SK-N-SH (cell line): ENCODE data around the gene WHRN. TPM values are rescaled to one million over a fixed set of nuclear protein-coding genes. Genes with fewer than 3 reads are reported as not detected.
A peak's percentile ranks its signal among the peaks of the same experiment; 100 is the strongest.

Experiments used
- CTCF ChIA-PET: fragments of 300-600, 350-600 bp; formaldehyde crosslinking; extraction: SDS; loops from one replicate; lab custom pipeline; 2021; lab: Yijun Ruan, JAX
- POLR2A ChIA-PET: fragments of 350-600 bp; sonication (Branson Sonifier 250); formaldehyde crosslinking; extraction: SDS; loops from one replicate; lab custom pipeline; 2020; ENCODE audit warnings: antibody characterized with exemption, inconsistent platforms; lab: Yijun Ruan, JAX
- DNase-seq: peaks from one replicate; pipeline ENCODE4 v3.0.0; 2012
- H2AFZ ChIP-seq: fragments of 200-600 bp; sonication (generic); 2 replicates; pipeline ENCODE4 v1.8.1; 2016; ENCODE audit warnings: antibody characterized with exemption, mild to moderate bottlenecking, low read depth
- H3F3A ChIP-seq: fragments of 200-600 bp; sonication (generic); replicated peaks from 2 replicates; pipeline ENCODE3; 2016; ENCODE audit warnings: antibody characterized with exemption, mild to moderate bottlenecking; ENCODE audit not compliant: insufficient read depth
- H3K27ac ChIP-seq, 2 experiments: fragments of 200-500 bp in 1 of 2; fragments of 200-600 bp in 1 of 2; sonication (Bioruptor generic) in 1 of 2; sonication (generic), shearing (Covaris generic) in 1 of 2; 2 replicates each; pipeline versions ENCODE4 v1.5.1 to v1.6.1; 2014 to 2016; ENCODE audit warnings: low read depth in 2 of 2, inconsistent platforms in 1 of 2, low read length in 1 of 2, mild to moderate bottlenecking in 1 of 2, mixed read lengths in 1 of 2
- H3K27me3 ChIP-seq: fragments of 200-600 bp; sonication (generic), shearing (Covaris generic); 2 replicates; pipeline ENCODE4 v1.6.1; 2016; ENCODE audit warnings: mixed run types; ENCODE audit not compliant: insufficient read depth
- H3K36me3 ChIP-seq, 2 experiments: fragments of 200-500 bp in 1 of 2; fragments of 200-600 bp in 1 of 2; sonication (Bioruptor generic) in 1 of 2; sonication (generic) in 1 of 2; replicated peaks in 1 of 2; 2 replicates each; pipeline versions ENCODE3 to v1.5.1; 2014 to 2016; ENCODE audit warnings: low read length in 1 of 2, mild to moderate bottlenecking in 1 of 2; ENCODE audit not compliant: insufficient read depth in 2 of 2, control insufficient read depth in 1 of 2
- H3K4me1 ChIP-seq, 2 experiments: fragments of 200-500 bp in 1 of 2; fragments of 200-600 bp in 1 of 2; sonication (Bioruptor generic) in 1 of 2; sonication (generic), shearing (Covaris generic) in 1 of 2; 2 replicates each; pipeline versions ENCODE4 v1.5.1 to v1.6.1; 2014 to 2016; ENCODE audit warnings: low read depth in 1 of 2, low read length in 1 of 2, mixed run types in 1 of 2; ENCODE audit not compliant: insufficient read depth in 2 of 2, control insufficient read depth in 1 of 2
- H3K4me2 ChIP-seq: fragments of 200-600 bp; sonication (generic), shearing (Covaris generic); 2 replicates; pipeline ENCODE4 v1.6.1; 2017; ENCODE audit warnings: mixed run types
- H3K4me3 ChIP-seq, 2 experiments: fragments of 200-500 bp in 1 of 2; fragments of 200-600 bp in 1 of 2; sonication (Bioruptor generic) in 1 of 2; sonication (generic), shearing (Covaris generic) in 1 of 2; 2 replicates each; pipeline versions ENCODE4 v1.5.1 to v1.8.1; 2014 to 2016; ENCODE audit warnings: low read depth in 2 of 2, inconsistent platforms in 1 of 2, low read length in 1 of 2, mild to moderate bottlenecking in 1 of 2, mixed read lengths in 1 of 2, moderate library complexity in 1 of 2
- H3K79me2 ChIP-seq: fragments of 200-600 bp; sonication (generic); 2 replicates; pipeline ENCODE4 v1.8.1; 2017; ENCODE audit warnings: mild to moderate bottlenecking; ENCODE audit not compliant: insufficient read depth
- H3K9ac ChIP-seq: fragments of 200-600 bp; sonication (generic); 2 replicates; pipeline ENCODE4 v1.6.1; 2017; ENCODE audit warnings: mixed run types
- H3K9me2 ChIP-seq: fragments of 200-600 bp; sonication (generic); 2 replicates; pipeline ENCODE4 v1.6.1; 2017; ENCODE audit warnings: mixed run types
- H3K9me3 ChIP-seq: fragments of 200-600 bp; sonication (generic); 2 replicates; pipeline ENCODE4 v1.6.1; 2017; ENCODE audit warnings: mixed run types, mild to moderate bottlenecking, moderate library complexity
- H4K20me1 ChIP-seq: fragments of 200-600 bp; sonication (generic); 2 replicates; pipeline ENCODE4 v1.6.1; 2017; ENCODE audit warnings: mild to moderate bottlenecking, mixed run types; ENCODE audit not compliant: insufficient read depth
- ELF1 ChIP-seq: IDR thresholded peaks from 2 replicates; pipeline ENCODE4 v1.4.0; 2012
- EZH2phosphoT487 ChIP-seq: fragments of 200-600 bp; sonication (generic); IDR thresholded peaks from 2 replicates; pipeline ENCODE4 v1.6.1; 2017; ENCODE audit warnings: low read depth, mixed run types, mild to moderate bottlenecking, antibody characterized with exemption, moderate library complexity, borderline replicate concordance
- FOXM1 ChIP-seq: IDR thresholded peaks from 2 replicates; pipeline ENCODE4 v1.4.0; 2012; ENCODE audit warnings: low read depth, mild to moderate bottlenecking
- GATA2 ChIP-seq: sonication (generic); formaldehyde crosslinking; IDR thresholded peaks from 2 replicates; pipeline ENCODE4 v1.5.0; 2020; ENCODE audit warnings: mild to moderate bottlenecking, missing genetic modification reagents
- JUND ChIP-seq: IDR thresholded peaks from 2 replicates; pipeline ENCODE4 v1.4.0; 2012
- MAX ChIP-seq: IDR thresholded peaks from 2 replicates; pipeline ENCODE4 v1.4.0; 2012; ENCODE audit warnings: low read depth
- MXI1 ChIP-seq: IDR thresholded peaks from 2 replicates; pipeline ENCODE4 v1.6.1; 2012; ENCODE audit warnings: mild to moderate bottlenecking, low read depth, low read length, improper control_type of control experiment
- NFIC ChIP-seq: IDR thresholded peaks from 2 replicates; pipeline ENCODE4 v1.4.0; 2012; ENCODE audit warnings: borderline replicate concordance
- REST ChIP-seq: IDR thresholded peaks from 2 replicates; pipeline ENCODE4 v1.6.1; 2012; ENCODE audit warnings: mild to moderate bottlenecking, low read depth, low read length, moderate library complexity
- RFX5 ChIP-seq: IDR thresholded peaks from 2 replicates; pipeline ENCODE4 v1.6.1; 2012; ENCODE audit warnings: mild to moderate bottlenecking, improper control_type of control experiment, low read length
- RXRA ChIP-seq: IDR thresholded peaks from 2 replicates; pipeline ENCODE4 v1.4.0; 2012; ENCODE audit warnings: low read depth, mild to moderate bottlenecking, borderline replicate concordance
- SMC3 ChIP-seq: IDR thresholded peaks from 2 replicates; pipeline ENCODE4 v1.6.1; 2012; ENCODE audit warnings: low read depth, low read length, improper control_type of control experiment
- TCF12 ChIP-seq: IDR thresholded peaks from 2 replicates; pipeline ENCODE4 v1.4.0; 2012
- TEAD4 ChIP-seq: IDR thresholded peaks from 2 replicates; pipeline ENCODE4 v1.4.0; 2012; ENCODE audit warnings: mild to moderate bottlenecking, borderline replicate concordance; ENCODE audit not compliant: insufficient read depth
- USF1 ChIP-seq: IDR thresholded peaks from 2 replicates; pipeline ENCODE4 v1.4.0; 2012; ENCODE audit warnings: low read depth, borderline replicate concordance
- WGBS: methylation state at CpG from one replicate; pipeline ENCODE4 v1.1.6; 2017; ENCODE audit warnings: low lambda C conversion rate; 5-methylcytosine and 5-hydroxymethylcytosine counted together
- polyA plus RNA-seq, 3 experiments: library from polyadenylated mRNA; depleted of rRNA; stranded (reverse); fragments of >200 nt; gene quantifications; 2 replicates each; pipeline ENCODE4 v1.2.3, GENCODE V29; 2012

The WHRN gene
- polyA plus RNA-seq, 1 of the 3 experiments (the other 2 are of a cell fraction), result 4.6 TPM

- TF ChIP-seq REST, result no peak
Measured at GRCh38 chr9:114365194-114365593, 140.1 kb downstream of the WHRN start (continued).

- ChIA-PET CTCF (interaction anchor here (1.0 to 1.1 kb wide), 2 partner anchors 27 to 282 kb away, joined by 3 read pairs; no protein-coding TSS in a partner anchor), POLR2A (no interaction called here)
- no peak for TF ChIP-seq MAX
- no peak for TF ChIP-seq SMC3
- TF ChIP-seq EZH2phosphoT487, result no peak
- H3K79me2 ChIP-seq, result no peaks in the 10 kb centered on the region
- no peaks in the 10 kb centered on the region for H3K36me3 ChIP-seq
- H4K20me1 ChIP-seq, result no peaks in the 10 kb centered on the region
- H3K9me2 ChIP-seq, result no peaks in the 10 kb centered on the region
- H3K4me2 ChIP-seq, result 0 out of 2 replicates have a peak overlapping the region, but pooled peaks have one; percentile 19
- WGBS, result 78% methylated on average over 4 of the region's 6 CpGs
- no peaks in the 10 kb centered on the region for H3K27me3 ChIP-seq
- peak overlapping the region in 1 of 2 experiments; percentile 42; a peak in 2 of 4 replicates for H3K27ac ChIP-seq
- no peak overlapping the region for H3K9ac ChIP-seq
- H3K9me3 ChIP-seq, result no peaks in the 10 kb centered on the region
- H3K4me1 ChIP-seq, result peaks cover 0 to 5% of the 10 kb centered on the region in 2 experiments; a peak in 1 of 4 replicates
- H3F3A ChIP-seq, result peaks cover 3% of the 10 kb centered on the region
- no peak for DNase-seq
- H2AFZ ChIP-seq, result no peak overlapping the region
- no peak overlapping the region for H3K4me3 ChIP-seq
Measured at GRCh38 chr9:114364134-114365041, 140.9 kb downstream of the WHRN start.

GRCh38 chr9:114363424-114363823, 141.8 kb downstream of the WHRN start:
- no peaks in the 10 kb centered on the region for H3K27me3 ChIP-seq
- no peaks in the 10 kb centered on the region for H3K79me2 ChIP-seq
- H3K27ac ChIP-seq, result no peak overlapping the region
- H2AFZ ChIP-seq, result no peak overlapping the region
- no peak for DNase-seq
- no peak overlapping the region for H3K9ac ChIP-seq
- H3K4me2 ChIP-seq, result 0 out of 2 replicates have a peak overlapping the region, but pooled peaks have one; percentile 19
- peaks cover 3% of the 10 kb centered on the region for H3F3A ChIP-seq
- WGBS, result 17% methylated on average over 1 of the region's 2 CpGs
- no peak overlapping the region for H3K4me3 ChIP-seq
- ChIA-PET CTCF (interaction anchor here (1.0 kb wide), 1 partner anchor 26 kb away, joined by 3 read pairs; no protein-coding TSS in a partner anchor), POLR2A (no interaction called here)
- H3K9me3 ChIP-seq, result no peaks in the 10 kb centered on the region
- H4K20me1 ChIP-seq, result no peaks in the 10 kb centered on the region
- H3K9me2 ChIP-seq, result no peaks in the 10 kb centered on the region
- no peaks in the 10 kb centered on the region for H3K36me3 ChIP-seq
- no peak for TF ChIP-seq USF1
- no peak for TF ChIP-seq TEAD4
- no peak for TF ChIP-seq RFX5
- TF ChIP-seq MXI1, result no peak
- no peak for TF ChIP-seq SMC3
- no peak for TF ChIP-seq FOXM1
- no peak for TF ChIP-seq RXRA
- no peak for TF ChIP-seq GATA2 (CRISPR knock-in tag)
- TF ChIP-seq TCF12, result no peak
- TF ChIP-seq REST, result no peak
- TF ChIP-seq NFIC, result no peak
- TF ChIP-seq ELF1, result no peak
- TF ChIP-seq JUND, result no peak
- peaks cover 0 to 5% of the 10 kb centered on the region in 2 experiments; a peak in 1 of 4 replicates for H3K4me1 ChIP-seq
